Skeletal muscle satellite cell (primary cell): ENCODE measurements around the gene MTSS2.

Experiments used
- H3K27me3 ChIP-seq: 2 replicates; pipeline ENCODE4 v1.7.0; 2013; ENCODE audit warnings: low read length; ENCODE audit not compliant: control insufficient read depth, insufficient read depth
- H3K36me3 ChIP-seq: 2 replicates; pipeline ENCODE4 v1.7.0; 2013; ENCODE audit warnings: mild to moderate bottlenecking, control low read depth, low read length; ENCODE audit not compliant: insufficient read depth
- H3K4me1 ChIP-seq: 2 replicates; pipeline ENCODE4 v1.7.0; 2013; ENCODE audit warnings: low read length; ENCODE audit not compliant: control insufficient read depth, insufficient read depth
- H3K4me2 ChIP-seq: 2 replicates; pipeline ENCODE4 v1.7.0; 2013; ENCODE audit warnings: mild to moderate bottlenecking, low read length
- H3K4me3 ChIP-seq: 2 replicates; pipeline ENCODE4 v1.7.0; 2013; ENCODE audit warnings: low read length
- H3K9ac ChIP-seq: 2 replicates; pipeline ENCODE4 v1.7.0; 2013; ENCODE audit warnings: mild to moderate bottlenecking, low read depth, low read length, moderate library complexity
- H3K9me3 ChIP-seq: replicated peaks from 2 replicates; pipeline ENCODE4 v1.7.0; 2013; ENCODE audit warnings: mild to moderate bottlenecking, control low read depth, low read length

Gene MTSS2

GRCh38 chr16:70681382-70682238 is 4.2 kb downstream of the MTSS2 start:
- Histone ChIP-seq H3K4me2 (peak overlapping the region; percentile 100), H3K9me3 (no peaks in the 10 kb centered on the region), H3K36me3 (peaks cover 53% of the 10 kb centered on the region), H3K4me3 (peak overlapping the region; percentile 58), H3K9ac (peak overlapping the region; percentile 70), H3K4me1 (peaks cover 48% of the 10 kb centered on the region), H3K27me3 (no peaks in the 10 kb centered on the region)

DNA sequence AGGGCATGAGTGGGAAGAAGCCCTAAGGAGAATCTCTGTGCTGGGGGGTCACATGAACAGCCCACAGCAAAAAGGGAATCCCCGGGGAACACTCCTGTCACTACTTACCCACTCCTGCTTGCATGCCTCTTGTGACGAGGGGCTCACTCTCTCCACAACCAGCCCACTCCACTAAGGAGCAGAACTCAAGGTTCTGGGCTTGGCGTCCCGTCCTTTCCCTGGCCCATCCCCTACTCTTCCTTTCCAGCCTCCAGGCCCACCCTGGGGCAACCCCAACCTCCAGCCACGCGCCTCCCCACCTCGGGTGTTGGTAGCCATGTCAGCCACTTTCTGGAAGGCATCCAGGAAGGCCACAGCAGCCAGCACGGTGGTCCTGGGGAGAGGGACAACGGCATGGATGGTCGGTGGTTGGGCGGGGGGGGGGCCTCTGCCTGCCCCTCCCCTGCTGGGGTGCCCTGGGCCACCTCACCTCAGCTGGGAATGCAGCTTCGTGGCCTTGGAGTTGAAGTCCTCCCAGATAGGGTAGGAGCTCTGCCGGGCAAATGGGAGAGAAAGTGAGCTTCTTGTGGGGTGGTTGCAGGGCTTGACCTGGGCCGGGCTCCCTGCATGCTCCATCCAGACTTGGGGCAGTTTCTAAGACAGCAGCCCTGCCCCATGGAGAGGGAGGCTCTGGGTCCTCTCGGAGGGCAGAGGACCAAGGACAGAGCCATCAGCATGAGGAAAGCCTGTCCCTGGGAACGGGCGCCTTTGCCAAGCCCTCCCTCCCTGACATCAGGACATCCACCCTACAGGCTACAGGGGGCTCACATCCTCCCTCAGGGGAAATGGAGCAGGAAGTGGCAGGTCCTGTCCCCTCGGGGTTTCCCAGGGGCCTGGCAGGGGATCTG is 5.1 kb downstream of the MTSS2 start:
- Histone ChIP-seq H3K4me2 (peak overlapping the region; percentile 100), H3K36me3 (peaks cover 62% of the 10 kb centered on the region), H3K4me1 (peaks cover 42% of the 10 kb centered on the region), H3K9ac (peak overlapping the region; percentile 70), H3K27me3 (no peaks in the 10 kb centered on the region), H3K9me3 (no peaks in the 10 kb centered on the region), H3K4me3 (peak overlapping the region; percentile 58)

- H3K36me3 ChIP-seq: peaks cover 68% of the 10 kb centered on the region
- peak overlapping the region; percentile 26 for H3K9ac ChIP-seq
- H3K4me3 ChIP-seq: no peak overlapping the region
- H3K4me2 ChIP-seq: peak overlapping the region; percentile 100
- no peaks in the 10 kb centered on the region for H3K27me3 ChIP-seq
- H3K9me3 ChIP-seq: no peaks in the 10 kb centered on the region
- peaks cover 42% of the 10 kb centered on the region for H3K4me1 ChIP-seq
Observed at GRCh38 chr16:70679671-70680494, 6.0 kb downstream of the MTSS2 start.

- no peak overlapping the region for H3K4me3 ChIP-seq
- H3K27me3 ChIP-seq: no peaks in the 10 kb centered on the region
- H3K4me1 ChIP-seq: peaks cover 36% of the 10 kb centered on the region
- H3K36me3 ChIP-seq: peaks cover 76% of the 10 kb centered on the region
- H3K4me2 ChIP-seq: no peak overlapping the region
- H3K9me3 ChIP-seq: no peaks in the 10 kb centered on the region
- H3K9ac ChIP-seq: no peak overlapping the region
Observed at GRCh38 chr16:70678898-70679670, 6.8 kb downstream of the MTSS2 start.

DNA sequence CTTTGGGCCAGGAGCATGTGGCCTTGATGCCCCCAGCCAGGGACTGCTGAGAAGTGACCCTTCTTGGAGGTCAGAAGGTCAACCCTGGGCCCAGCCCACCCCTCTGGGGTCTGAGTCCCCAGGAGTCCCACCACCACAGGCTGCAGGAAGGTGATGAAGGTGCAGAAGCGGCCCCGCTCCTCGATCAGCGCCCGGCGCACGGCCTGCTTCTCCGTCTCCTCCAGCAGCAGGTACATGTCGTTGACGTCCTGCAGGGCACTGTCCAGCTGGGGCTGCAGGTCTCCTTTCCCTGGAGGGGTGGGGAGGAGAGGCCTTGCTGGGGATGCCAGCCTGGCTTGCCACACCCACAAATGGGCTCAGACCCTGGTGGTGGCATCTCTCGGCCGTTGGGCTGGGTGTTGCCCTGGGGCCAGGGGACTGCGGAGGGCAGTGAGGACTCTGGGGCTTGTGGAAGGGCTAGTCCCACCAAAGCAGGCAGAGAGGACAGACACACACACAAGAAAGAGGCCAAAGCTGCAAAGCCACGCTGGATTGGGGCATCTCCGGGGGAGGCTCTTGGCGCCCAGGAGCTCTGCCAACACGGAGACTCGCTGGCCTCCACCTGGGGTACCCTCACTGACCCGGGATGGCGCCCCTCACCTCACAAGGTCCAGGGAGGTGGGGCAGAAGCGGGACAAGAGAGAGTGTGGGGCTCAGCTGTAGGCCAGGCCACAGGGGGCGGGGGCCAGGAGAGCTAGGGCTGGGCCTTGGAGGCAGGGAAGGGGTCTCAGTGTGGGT is 7.5 kb downstream of the MTSS2 start:
- H3K4me3 ChIP-seq: no peak overlapping the region
- peaks cover 28% of the 10 kb centered on the region for H3K4me1 ChIP-seq
- no peaks in the 10 kb centered on the region for H3K27me3 ChIP-seq
- H3K36me3 ChIP-seq: peaks cover 77% of the 10 kb centered on the region
- H3K9ac ChIP-seq: no peak overlapping the region
- no peak overlapping the region for H3K4me2 ChIP-seq
- no peaks in the 10 kb centered on the region for H3K9me3 ChIP-seq

DNA sequence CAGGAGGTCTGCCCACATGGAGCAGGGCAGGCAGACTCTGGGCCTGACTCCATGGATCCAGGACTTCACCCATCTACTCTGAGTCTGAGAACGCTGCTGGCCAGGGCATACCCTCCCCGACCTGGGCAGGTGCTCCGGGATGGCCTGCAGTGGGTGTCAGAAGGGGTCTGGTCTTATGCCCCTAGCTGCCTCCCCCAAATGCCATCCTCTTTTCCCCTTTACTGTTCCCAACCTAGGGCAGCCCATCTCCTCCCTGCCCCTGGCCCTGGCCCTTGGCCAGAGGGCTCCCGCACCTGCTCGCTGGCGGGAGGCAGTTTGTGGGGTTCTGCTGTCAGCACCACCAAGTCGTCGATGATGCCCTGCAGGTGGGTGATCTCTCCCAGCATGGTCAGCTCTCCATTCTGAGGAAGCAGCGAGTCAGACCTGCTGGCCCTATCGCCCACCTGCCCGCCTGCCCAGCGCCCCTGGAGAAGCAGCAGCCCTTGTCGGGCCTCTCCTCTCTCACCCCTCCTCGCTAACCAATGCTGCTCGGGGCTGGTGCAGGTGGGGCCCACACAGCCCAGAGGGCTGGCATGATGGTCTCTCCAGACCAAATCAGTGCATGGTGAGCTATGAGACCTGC is 8.2 kb downstream of the MTSS2 start:
- H3K4me1 ChIP-seq: peaks cover 21% of the 10 kb centered on the region
- H3K4me3 ChIP-seq: no peak overlapping the region
- H3K27me3 ChIP-seq: no peaks in the 10 kb centered on the region
- H3K4me2 ChIP-seq: no peak overlapping the region
- H3K9ac ChIP-seq: no peak overlapping the region
- H3K9me3 ChIP-seq: no peaks in the 10 kb centered on the region
- H3K36me3 ChIP-seq: peaks cover 77% of the 10 kb centered on the region

DNA sequence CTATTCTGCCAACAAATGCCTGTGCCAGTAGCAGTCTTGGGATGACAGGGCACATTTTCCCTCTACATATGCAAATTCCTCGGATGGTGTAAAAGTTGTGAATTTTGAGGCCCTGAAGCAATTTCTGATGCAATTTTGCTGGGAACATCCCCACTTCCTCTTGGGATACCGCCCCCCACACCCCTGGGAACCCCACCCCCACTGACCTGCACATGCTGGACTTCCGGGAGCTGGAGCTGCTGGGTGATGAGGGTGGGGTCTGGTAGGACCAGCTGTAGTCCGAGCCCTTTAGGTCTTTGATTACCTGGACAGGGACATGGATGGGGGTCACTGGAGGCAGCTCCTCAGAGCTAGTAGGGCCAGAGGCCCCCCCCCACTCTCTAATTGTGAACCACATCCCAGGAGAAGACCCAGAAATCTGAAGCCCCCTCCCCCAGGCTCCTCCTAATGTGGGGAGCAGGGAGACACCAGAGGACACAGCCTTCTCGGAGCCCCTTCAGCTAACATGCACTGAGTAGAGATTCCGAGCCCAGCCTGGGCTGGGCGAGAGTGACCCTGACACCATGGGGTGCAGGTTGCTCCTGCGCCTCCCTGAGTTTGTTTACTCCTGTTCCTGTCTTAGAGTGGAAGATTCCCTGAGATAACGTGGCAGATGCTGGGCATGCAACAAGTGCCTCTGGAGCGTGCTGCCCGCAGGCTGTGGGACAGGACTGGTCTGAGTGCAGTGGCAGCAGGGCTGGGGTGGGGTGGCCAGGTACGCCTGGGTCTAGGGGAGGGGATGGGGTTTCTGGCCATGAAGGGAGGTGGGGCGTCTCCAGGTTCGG is 9.0 kb downstream of the MTSS2 start:
- no peaks in the 10 kb centered on the region for H3K9me3 ChIP-seq
- H3K27me3 ChIP-seq: no peaks in the 10 kb centered on the region
- no peak overlapping the region for H3K4me3 ChIP-seq
- peaks cover 83% of the 10 kb centered on the region for H3K36me3 ChIP-seq
- H3K9ac ChIP-seq: no peak overlapping the region
- peaks cover 14% of the 10 kb centered on the region for H3K4me1 ChIP-seq
- no peak overlapping the region for H3K4me2 ChIP-seq

- Histone ChIP-seq H3K27me3 (no peaks in the 10 kb centered on the region), H3K9ac (no peak overlapping the region), H3K4me1 (peaks cover 5% of the 10 kb centered on the region), H3K4me3 (no peak overlapping the region), H3K4me2 (no peak overlapping the region), H3K36me3 (peaks cover 92% of the 10 kb centered on the region), H3K9me3 (no peaks in the 10 kb centered on the region)
Observed at GRCh38 chr16:70675851-70676513, 9.9 kb downstream of the MTSS2 start.
